Suppressor macrophage treated with lipopolysaccharide for 4 hours (primary cell): Measurements from ENCODE around the gene MAMLD1.
A peak's percentile ranks its signal among the peaks of the same experiment; 100 is the strongest.

ENCODE experiments used
- DNase-seq: peaks from one replicate; pipeline ENCODE4 v3.0.0-alpha.2; 2020

MAMLD1 gene

GRCh38 chrX:150355913-150356312, 7.2 kb upstream of the MAMLD1 start:
- DNase-seq: no peak

- no peak for DNase-seq
Measured at GRCh38 chrX:150357790-150358189, 5.3 kb upstream of the MAMLD1 start.

GRCh38 chrX:150358651-150359050, 4.5 kb upstream of the MAMLD1 start:
- no peak for DNase-seq

GRCh38 chrX:150360331-150360730, 2.8 kb upstream of the MAMLD1 start:
- no peak for DNase-seq

GRCh38 chrX:150361070-150361776, 1.9 kb upstream of the MAMLD1 start:
- DNase-seq: peak; percentile 12

- DNase-seq: no peak
Measured at GRCh38 chrX:150361777-150362351, 1.3 kb upstream of the MAMLD1 start.

- peak; percentile 41 for DNase-seq
Measured at GRCh38 chrX:150363561-150364346, 637 bp downstream of the MAMLD1 start.

GRCh38 chrX:150364347-150365050, 1.4 kb downstream of the MAMLD1 start:
- DNase-seq: peak; percentile 30

- DNase-seq: peak; percentile 79
Measured at GRCh38 chrX:150365051-150365989, 2.2 kb downstream of the MAMLD1 start.

GRCh38 chrX:150365990-150366911, 3.1 kb downstream of the MAMLD1 start:
- peak; percentile 57 for DNase-seq

GRCh38 chrX:150366951-150367545, 3.9 kb downstream of the MAMLD1 start:
- DNase-seq: peak; percentile 83

- no peak for DNase-seq
Measured at GRCh38 chrX:150370589-150371312, 7.6 kb downstream of the MAMLD1 start.

- DNase-seq: no peak
Measured at GRCh38 chrX:150371877-150372276, 8.8 kb downstream of the MAMLD1 start.

GRCh38 chrX:150372280-150372679, 9.2 kb downstream of the MAMLD1 start:
- no peak for DNase-seq

GRCh38 chrX:150372756-150373155, 9.6 kb downstream of the MAMLD1 start:
- no peak for DNase-seq

GRCh38 chrX:150375243-150375770, 12.2 kb downstream of the MAMLD1 start:
- no peak for DNase-seq

GRCh38 chrX:150377005-150377404, 13.9 kb downstream of the MAMLD1 start:
- no peak for DNase-seq

GRCh38 chrX:150405006-150405405, 41.9 kb downstream of the MAMLD1 start:
- no peak for DNase-seq

- DNase-seq: no peak
Measured at GRCh38 chrX:150405576-150405975, 42.5 kb downstream of the MAMLD1 start.

- DNase-seq: no peak
Measured at GRCh38 chrX:150406596-150406995, 43.5 kb downstream of the MAMLD1 start.
